ENCODE data around the gene CACNA1H.

DNA sequence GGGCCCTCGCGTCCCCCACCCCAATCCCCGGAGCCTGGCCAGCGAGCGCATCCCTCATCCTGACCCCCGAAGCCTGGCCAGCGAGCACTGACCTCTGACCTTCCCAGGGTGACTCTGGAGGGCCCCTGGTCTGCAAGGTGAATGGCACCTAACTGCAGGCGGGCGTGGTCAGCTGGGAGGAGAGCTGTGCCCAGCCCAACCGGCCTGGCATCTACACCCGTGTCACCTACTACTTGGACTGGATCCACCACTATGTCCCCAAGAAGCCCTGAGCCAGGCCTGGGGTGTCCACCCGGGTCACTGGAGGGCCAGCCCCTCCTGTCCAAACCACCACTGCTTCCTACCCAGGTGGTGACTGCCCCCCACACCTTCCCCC lies 105.3 kb downstream of the CACNA1H start:
- TF ChIP-seq, protein P1, sequence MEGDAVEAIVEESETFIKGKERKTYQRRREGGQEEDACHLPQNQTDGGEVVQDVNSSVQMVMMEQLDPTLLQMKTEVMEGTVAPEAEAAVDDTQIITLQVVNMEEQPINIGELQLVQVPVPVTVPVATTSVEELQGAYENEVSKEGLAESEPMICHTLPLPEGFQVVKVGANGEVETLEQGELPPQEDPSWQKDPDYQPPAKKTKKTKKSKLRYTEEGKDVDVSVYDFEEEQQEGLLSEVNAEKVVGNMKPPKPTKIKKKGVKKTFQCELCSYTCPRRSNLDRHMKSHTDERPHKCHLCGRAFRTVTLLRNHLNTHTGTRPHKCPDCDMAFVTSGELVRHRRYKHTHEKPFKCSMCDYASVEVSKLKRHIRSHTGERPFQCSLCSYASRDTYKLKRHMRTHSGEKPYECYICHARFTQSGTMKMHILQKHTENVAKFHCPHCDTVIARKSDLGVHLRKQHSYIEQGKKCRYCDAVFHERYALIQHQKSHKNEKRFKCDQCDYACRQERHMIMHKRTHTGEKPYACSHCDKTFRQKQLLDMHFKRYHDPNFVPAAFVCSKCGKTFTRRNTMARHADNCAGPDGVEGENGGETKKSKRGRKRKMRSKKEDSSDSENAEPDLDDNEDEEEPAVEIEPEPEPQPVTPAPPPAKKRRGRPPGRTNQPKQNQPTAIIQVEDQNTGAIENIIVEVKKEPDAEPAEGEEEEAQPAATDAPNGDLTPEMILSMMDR (conservative IDR thresholded peaks at IDR 0.05 in 1 of 2, IDR thresholded peaks at IDR 0.05 in 1 of 2; ENCODE audit: extremely low read depth in 1 of 2, insufficient read depth in 1 of 2, low read depth in 1 of 2, low read length in 2 of 2): no peak
- no peak for TF ChIP-seq EZH2 (IDR thresholded peaks at IDR 0.05; ENCODE audit: borderline replicate concordance, low read length)

Data from mammary epithelial cell (primary cell).